CD4-positive, alpha-beta T cell (primary cell): ENCODE results near the gene ARHGEF3. TPM values are rescaled to one million over a fixed set of nuclear protein-coding genes. Genes with fewer than 3 reads are reported as not detected.

Experiments used
- ATAC-seq: fragments of 200-7000 bp; cut with Tn5 transposase; one replicate; pipeline ENCODE4 v1.10.0; 2022; ENCODE audit warnings: mild to moderate bottlenecking; ENCODE audit not compliant: poor library complexity
- CTCF ChIA-PET: fragments of 350-600 bp; sonication (Branson Sonifier 250); formaldehyde crosslinking; loops from one replicate; lab custom pipeline; 2021; ENCODE audit warnings: antibody characterized with exemption, inconsistent platforms; lab: Charles Lee
- POLR2A ChIA-PET: fragments of 350-600 bp; sonication (Branson Sonifier 250); formaldehyde crosslinking; loops from one replicate; lab custom pipeline; 2021; ENCODE audit warnings: antibody characterized with exemption, inconsistent platforms; lab: Charles Lee
- DNase-seq, 14 experiments: peaks; one replicate each; pipeline ENCODE4 v3.0.0-alpha.2; 2013 to 2020; ENCODE audit warnings: mixed read lengths in 2 of 14
- H3K27ac ChIP-seq, 2 donors: one replicate each; pipeline versions ENCODE4 v1.5.1 to v1.7.0; 2013; ENCODE audit warnings: low read length in 2 of 2, low read depth in 1 of 2, mild to moderate bottlenecking in 1 of 2
- H3K27me3 ChIP-seq, 2 experiments: 1 replicate in 1 of 2; 2 replicates in 1 of 2; pipeline versions ENCODE4 v1.6.1 to v1.7.0; 2013; ENCODE audit warnings: low read length in 2 of 2, control low read depth in 1 of 2, mild to moderate bottlenecking in 1 of 2, moderate library complexity in 1 of 2; ENCODE audit not compliant: insufficient read depth in 2 of 2, control insufficient read depth in 1 of 2
- H3K36me3 ChIP-seq: one replicate; pipeline ENCODE4 v1.6.1; 2013; ENCODE audit warnings: low read length, control low read depth; ENCODE audit not compliant: insufficient read depth
- H3K4me1 ChIP-seq: one replicate; pipeline ENCODE4 v1.6.1; 2013; ENCODE audit warnings: low read length, control low read depth; ENCODE audit not compliant: insufficient read depth
- H3K4me3 ChIP-seq: one replicate; pipeline ENCODE4 v1.5.1; 2013; ENCODE audit warnings: mild to moderate bottlenecking, low read length, moderate library complexity
- H3K9me3 ChIP-seq, 2 experiments: 1 replicate in 1 of 2; 2 replicates in 1 of 2; pipeline versions ENCODE4 v1.6.1 to v1.7.0; 2013; ENCODE audit warnings: low read length in 2 of 2, mild to moderate bottlenecking in 2 of 2, control low read depth in 1 of 2, moderate library complexity in 1 of 2; ENCODE audit not compliant: control insufficient read depth in 1 of 2, insufficient read depth in 1 of 2
- H3K27ac Mint-ChIP-seq: one replicate; pipeline ENCODE4 v1.8.0; 2020; ENCODE audit warnings: mixed read lengths
- H3K27me3 Mint-ChIP-seq: one replicate; pipeline ENCODE4 v1.8.0; 2021; ENCODE audit warnings: mixed read lengths
- H3K36me3 Mint-ChIP-seq: one replicate; pipeline ENCODE4 v1.8.0; 2021; ENCODE audit warnings: low read depth, mixed read lengths
- H3K4me1 Mint-ChIP-seq: one replicate; pipeline ENCODE4 v1.8.0; 2021; ENCODE audit warnings: low read depth, mixed read lengths
- H3K4me3 Mint-ChIP-seq: one replicate; pipeline ENCODE4 v1.8.0; 2020; ENCODE audit warnings: mild to moderate bottlenecking, mixed read lengths
- H3K9me3 Mint-ChIP-seq: one replicate; pipeline ENCODE4 v1.8.0; 2020; ENCODE audit warnings: mixed read lengths
- intact Hi-C, 2 experiments: fragments of 100-400 bp; cut with DNase I in 1 of 2; cut with micrococcal nuclease in 1 of 2; formaldehyde crosslinking; loops; one replicate each; pipeline versions ENCODE4 v1.15.1 to v1.9.0; 2023 to 2025; cut with DNase I, micrococcal nuclease
- total RNA-seq, 174 experiments: library from RNA in 2 of 174; stranded (reverse) in 2 of 174; gene quantifications; one replicate each; pipeline ENCODE4 v1.2.3 and lab custom pipeline; 2021 to 2026
- TF ChIP-seq, protein P1 (sequence below): fragments of 200-600 bp; IDR thresholded peaks from one replicate; pipeline ENCODE4 v1.8.0; 2022; ENCODE audit warnings: antibody characterized with exemption, mild to moderate bottlenecking

ARHGEF3 gene
- total RNA-seq, 2 experiments from 2014 or later: 46.4 to 46.6 TPM

DNA sequence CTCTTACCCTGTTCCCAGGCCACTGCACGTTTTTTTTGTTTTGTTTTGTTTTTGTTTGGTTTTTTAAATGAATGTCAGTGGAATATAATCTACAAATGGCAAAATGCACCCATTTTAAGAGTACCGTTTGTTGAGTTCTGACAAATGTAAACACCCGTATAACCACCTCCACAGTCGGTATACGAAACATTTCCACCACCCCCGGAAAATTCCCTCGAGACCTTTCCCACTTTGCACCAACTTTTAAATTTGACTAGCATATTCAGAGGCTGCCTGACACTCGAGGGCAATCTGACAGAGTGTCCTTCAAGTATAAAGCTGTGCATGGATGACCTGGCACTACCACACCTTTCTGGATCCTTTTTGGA lies 613 bp upstream of the ARHGEF3 start:
- Histone ChIP-seq H3K36me3 (peaks cover 10% of the 10 kb centered on the region), H3K27ac (peak overlapping the region; percentile 30 to 82), H3K27me3 (no peaks in the 10 kb centered on the region), H3K9me3 (no peaks in the 10 kb centered on the region), H3K4me1 (peaks cover 18% of the 10 kb centered on the region), H3K4me3 (peak overlapping the region; percentile 98)
- TF ChIP-seq, protein P1, sequence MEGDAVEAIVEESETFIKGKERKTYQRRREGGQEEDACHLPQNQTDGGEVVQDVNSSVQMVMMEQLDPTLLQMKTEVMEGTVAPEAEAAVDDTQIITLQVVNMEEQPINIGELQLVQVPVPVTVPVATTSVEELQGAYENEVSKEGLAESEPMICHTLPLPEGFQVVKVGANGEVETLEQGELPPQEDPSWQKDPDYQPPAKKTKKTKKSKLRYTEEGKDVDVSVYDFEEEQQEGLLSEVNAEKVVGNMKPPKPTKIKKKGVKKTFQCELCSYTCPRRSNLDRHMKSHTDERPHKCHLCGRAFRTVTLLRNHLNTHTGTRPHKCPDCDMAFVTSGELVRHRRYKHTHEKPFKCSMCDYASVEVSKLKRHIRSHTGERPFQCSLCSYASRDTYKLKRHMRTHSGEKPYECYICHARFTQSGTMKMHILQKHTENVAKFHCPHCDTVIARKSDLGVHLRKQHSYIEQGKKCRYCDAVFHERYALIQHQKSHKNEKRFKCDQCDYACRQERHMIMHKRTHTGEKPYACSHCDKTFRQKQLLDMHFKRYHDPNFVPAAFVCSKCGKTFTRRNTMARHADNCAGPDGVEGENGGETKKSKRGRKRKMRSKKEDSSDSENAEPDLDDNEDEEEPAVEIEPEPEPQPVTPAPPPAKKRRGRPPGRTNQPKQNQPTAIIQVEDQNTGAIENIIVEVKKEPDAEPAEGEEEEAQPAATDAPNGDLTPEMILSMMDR: peak; percentile 6
- ChIA-PET POLR2A (interaction anchor here (1.0 to 7.6 kb wide), 13 partner anchors 10 to 245 kb away, joined by 3 to 251 read pairs (median 47); partner anchors contain the start of genes CCDC66 and TASOR), CTCF (interaction anchor here (0.7 to 6.5 kb wide), 12 partner anchors 11 to 187 kb away, joined by 3 to 114 read pairs (median 4); no protein-coding TSS in a partner anchor)
- Mint-ChIP-seq H3K27me3 (no peaks in the 10 kb centered on the region), H3K4me1 (peaks cover 56% of the 10 kb centered on the region), H3K27ac (peak overlapping the region; percentile 89), H3K36me3 (peaks cover 19% of the 10 kb centered on the region), H3K9me3 (no peaks in the 10 kb centered on the region), H3K4me3 (peak overlapping the region; percentile 89)
- intact Hi-C loops: loop anchor here (1.0 to 5.0 kb wide), 5 partner anchors 100 to 460 kb away; partner anchors contain the start of gene CCDC66 (in 1 of the 2)
- DNase-seq (no peak), ATAC-seq (no peak)

DNA sequence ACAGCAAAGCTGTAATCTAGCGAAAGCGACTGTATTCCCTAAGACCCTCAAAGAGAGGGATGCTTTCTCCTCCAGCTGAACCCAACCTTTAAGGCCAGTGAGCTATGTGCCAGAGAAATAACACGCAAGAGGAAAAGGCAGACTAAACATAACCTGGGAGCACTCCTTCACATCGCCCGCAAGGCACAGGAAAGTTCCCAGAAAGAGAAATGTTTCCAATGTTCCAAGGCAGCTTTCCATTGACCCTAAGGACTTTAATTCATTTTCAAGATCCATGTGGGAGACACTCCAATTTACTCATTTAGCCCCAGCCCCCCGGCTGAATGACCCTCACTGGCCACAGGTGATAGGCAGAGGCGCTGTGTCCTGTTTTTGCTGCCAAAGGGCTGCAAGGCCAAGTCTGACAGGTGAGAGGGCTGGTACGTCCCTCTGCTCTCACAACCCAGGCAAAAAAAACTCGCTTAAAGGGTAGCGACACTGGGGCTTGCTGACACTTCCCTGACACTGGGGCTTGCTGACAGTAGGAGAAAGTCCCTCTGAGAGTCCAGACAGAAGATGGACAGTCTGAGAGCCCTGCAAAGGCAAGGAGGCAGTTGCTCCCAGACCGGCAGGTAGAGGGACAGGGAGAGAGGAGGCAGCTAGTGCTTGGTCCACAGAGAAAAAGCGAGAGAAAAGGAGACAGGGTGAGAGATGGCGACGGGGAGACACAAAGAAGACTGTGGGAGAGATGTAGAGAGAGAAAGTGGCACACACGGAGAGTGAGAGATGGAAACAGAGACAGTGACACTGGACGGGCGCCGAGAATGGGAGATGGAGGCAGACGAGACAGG lies 702 bp downstream of the ARHGEF3 start:
- Histone ChIP-seq H3K36me3 (peaks cover 14% of the 10 kb centered on the region), H3K4me1 (peaks cover 31% of the 10 kb centered on the region), H3K27ac (peak overlapping the region; percentile 75 to 82), H3K27me3 (no peaks in the 10 kb centered on the region), H3K9me3 (no peaks in the 10 kb centered on the region), H3K4me3 (peak overlapping the region; percentile 98)
- Mint-ChIP-seq H3K4me1 (peaks cover 65% of the 10 kb centered on the region), H3K27ac (peak overlapping the region; percentile 89), H3K9me3 (no peaks in the 10 kb centered on the region), H3K4me3 (peak overlapping the region; percentile 95), H3K36me3 (peaks cover 28% of the 10 kb centered on the region), H3K27me3 (no peaks in the 10 kb centered on the region)
- ChIA-PET CTCF (interaction anchor here (0.6 to 6.5 kb wide), 20 partner anchors 15 to 195 kb away, joined by 3 to 114 read pairs (median 5); no protein-coding TSS in a partner anchor), POLR2A (interaction anchor here (0.6 to 7.6 kb wide), 48 partner anchors 9 to 795 kb away, joined by 3 to 251 read pairs (median 6); partner anchors contain the start of genes CCDC66 and TASOR)
- intact Hi-C loops: loop anchor here (1.0 to 5.0 kb wide), 9 partner anchors 13 to 459 kb away; partner anchors contain the start of genes CCDC66 (in 1 of the 2) and TASOR (in 1 of the 2)
- ATAC-seq: peak; percentile 32
- DNase-seq: peak in 10 of 14 experiments; percentile 10 to 57 (median 37)
- TF ChIP-seq, protein P1: no peak

DNA sequence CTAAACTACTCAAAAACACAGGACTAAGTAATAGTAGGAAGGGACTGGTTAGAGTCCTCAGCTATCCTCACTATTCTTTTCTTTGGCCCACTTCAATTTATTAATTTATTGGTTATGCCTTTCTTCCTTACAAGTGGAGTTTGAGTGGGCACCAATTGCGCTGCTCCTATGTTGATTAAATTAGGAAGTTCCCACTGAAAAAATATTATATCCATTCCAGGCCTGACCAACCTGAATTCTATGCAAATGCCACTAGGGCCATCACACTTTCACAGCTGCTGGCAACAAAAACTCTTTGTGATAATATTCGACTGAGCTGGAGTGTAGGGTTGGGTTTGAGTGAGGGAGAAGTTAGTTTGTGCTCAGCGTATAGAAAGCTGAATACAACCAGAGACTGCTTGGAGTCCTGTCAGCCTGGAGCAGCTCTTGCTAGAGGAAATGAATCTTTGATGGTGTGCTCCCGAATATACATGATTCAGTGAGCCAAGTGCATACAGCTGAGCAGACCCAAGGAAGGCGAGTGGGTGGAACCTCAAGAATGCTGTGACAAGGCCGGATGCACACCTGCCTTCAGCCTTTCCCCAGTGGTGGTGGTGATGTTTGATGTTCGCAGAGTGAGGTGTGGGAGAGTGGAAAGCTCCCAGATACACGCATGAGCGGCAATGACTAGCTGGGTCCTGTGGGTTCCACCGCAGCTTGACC lies 1.5 kb downstream of the ARHGEF3 start:
- intact Hi-C loops: loop anchor here (1.0 to 5.0 kb wide), 9 partner anchors 12 to 458 kb away; partner anchors contain the start of genes CCDC66 (in 1 of the 2) and TASOR (in 1 of the 2)
- Mint-ChIP-seq H3K4me1 (peaks cover 67% of the 10 kb centered on the region), H3K27me3 (no peaks in the 10 kb centered on the region), H3K36me3 (peaks cover 36% of the 10 kb centered on the region), H3K4me3 (peak overlapping the region; percentile 95), H3K9me3 (no peaks in the 10 kb centered on the region), H3K27ac (peak overlapping the region; percentile 89)
- ATAC-seq (peak; percentile 61), DNase-seq (peak; percentile 46 to 89 (median 70))
- POLR2A ChIA-PET: interaction anchor here (0.7 to 7.6 kb wide), 50 partner anchors 9 to 243 kb away, joined by 3 to 251 read pairs (median 5); partner anchors contain the start of genes CCDC66 and TASOR
- no peaks in the 10 kb centered on the region for H3K9me3 ChIP-seq
- peaks cover 15% of the 10 kb centered on the region for H3K36me3 ChIP-seq
- CTCF ChIA-PET: interaction anchor here (0.6 to 6.5 kb wide), 31 partner anchors 11 to 195 kb away, joined by 3 to 114 read pairs (median 6); no protein-coding TSS in a partner anchor
- H3K4me3 ChIP-seq: peak overlapping the region; percentile 98
- H3K4me1 ChIP-seq: peaks cover 39% of the 10 kb centered on the region
- peak overlapping the region; percentile 75 to 82 for H3K27ac ChIP-seq
- H3K27me3 ChIP-seq: no peaks in the 10 kb centered on the region
- TF ChIP-seq, protein P1: no peak
